GF-D8 (cell line): ENCODE measurements around the gene UBE2QL1.

Experiments
- DNase-seq: peaks from one replicate; lab custom pipeline; 2025; lab: John Stamatoyannopoulos, UW

Gene UBE2QL1

DNA sequence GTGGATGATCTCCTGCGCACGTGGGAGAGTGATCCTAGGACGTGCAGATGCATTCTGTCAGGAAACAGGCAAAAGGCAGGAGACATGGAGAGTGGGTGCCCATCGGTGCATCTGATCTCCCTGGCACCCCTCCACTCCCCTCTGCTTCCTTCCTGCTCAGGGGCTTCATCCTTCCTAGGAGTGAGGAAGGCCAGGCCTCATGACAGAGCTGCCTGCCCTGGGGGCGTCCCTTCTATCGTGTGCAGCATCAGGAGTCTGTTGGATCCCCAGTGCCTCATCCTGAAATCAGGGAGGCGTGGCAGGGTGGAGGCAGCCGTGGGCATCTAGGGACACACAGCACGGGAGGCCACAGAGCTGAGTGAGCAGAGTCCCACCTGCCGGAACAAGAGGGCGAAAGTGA is 30.1 kb downstream of the UBE2QL1 start:
- no peak for DNase-seq

- DNase-seq: no peak
Observed at GRCh38 chr5:6480133-6481051, 31.7 kb downstream of the UBE2QL1 start.

- no peak for DNase-seq
Observed at GRCh38 chr5:6482735-6483134, 34.1 kb downstream of the UBE2QL1 start.

DNA sequence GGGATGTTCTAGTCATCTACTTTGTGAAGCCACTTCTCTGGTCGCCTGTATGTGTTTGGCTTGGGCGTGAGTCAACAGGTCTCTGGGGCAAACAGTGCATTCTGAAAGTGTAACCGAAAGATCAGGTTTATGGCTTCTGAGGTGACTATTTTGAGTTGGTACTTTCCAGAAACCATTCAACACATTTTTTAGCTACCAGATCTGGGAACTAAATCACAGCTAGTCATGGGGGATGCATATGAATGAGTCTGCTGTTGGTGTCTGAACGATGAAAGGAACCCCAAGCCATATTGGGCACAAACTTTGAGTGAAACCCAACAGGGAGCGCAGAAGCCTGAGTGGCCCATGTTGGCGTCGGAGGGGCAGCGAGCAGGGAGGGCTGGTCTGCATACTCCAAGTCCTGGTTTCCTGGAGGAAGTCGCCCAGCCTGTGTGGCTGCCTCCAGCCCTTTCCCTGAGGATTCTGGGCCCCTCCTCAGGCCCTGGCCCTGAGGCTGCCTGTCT is 35.3 kb downstream of the UBE2QL1 start:
- DNase-seq: no peak

GRCh38 chr5:6484446-6484845 is 35.8 kb downstream of the UBE2QL1 start:
- no peak for DNase-seq

DNA sequence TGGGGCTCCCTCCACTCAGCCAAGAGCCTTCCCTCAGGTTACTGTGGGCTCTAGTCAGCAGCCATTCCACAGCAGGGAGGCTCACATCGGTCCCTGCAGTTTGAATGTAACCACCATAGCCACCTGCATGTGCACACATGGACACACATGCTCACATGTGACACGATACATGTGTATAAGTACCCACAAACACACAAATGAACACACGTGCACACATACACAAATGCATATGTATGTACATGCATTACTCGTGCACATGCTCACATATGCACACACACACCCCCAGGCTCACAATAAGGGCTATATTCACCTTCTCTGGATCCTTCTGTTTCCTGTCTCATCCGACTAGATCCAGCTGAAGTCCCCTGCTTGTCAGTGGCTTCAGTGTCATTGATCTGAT is 36.2 kb downstream of the UBE2QL1 start:
- DNase-seq: no peak

GRCh38 chr5:6485441-6485840 is 36.8 kb downstream of the UBE2QL1 start:
- DNase-seq: no peak

GRCh38 chr5:6486074-6486473 is 37.4 kb downstream of the UBE2QL1 start:
- DNase-seq: no peak

DNA sequence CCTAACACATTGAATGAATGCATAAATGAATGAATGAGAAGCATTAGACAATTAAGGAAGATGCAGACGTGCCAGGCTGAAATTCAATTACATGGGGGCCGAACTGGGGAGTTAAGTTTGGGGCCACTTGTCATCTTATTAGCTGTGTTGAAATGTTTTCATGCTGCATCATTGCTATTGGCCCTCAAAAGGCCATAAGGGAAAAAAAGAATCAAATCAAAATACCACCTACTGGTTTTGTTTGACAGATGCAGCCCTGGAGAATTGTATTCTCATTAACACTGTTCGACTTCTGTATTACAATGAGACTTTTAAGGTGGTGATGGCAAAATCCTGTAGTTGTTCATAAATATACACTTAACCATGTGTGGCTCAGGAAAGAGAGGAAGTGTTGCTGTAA is 38.4 kb downstream of the UBE2QL1 start:
- no peak for DNase-seq

DNA sequence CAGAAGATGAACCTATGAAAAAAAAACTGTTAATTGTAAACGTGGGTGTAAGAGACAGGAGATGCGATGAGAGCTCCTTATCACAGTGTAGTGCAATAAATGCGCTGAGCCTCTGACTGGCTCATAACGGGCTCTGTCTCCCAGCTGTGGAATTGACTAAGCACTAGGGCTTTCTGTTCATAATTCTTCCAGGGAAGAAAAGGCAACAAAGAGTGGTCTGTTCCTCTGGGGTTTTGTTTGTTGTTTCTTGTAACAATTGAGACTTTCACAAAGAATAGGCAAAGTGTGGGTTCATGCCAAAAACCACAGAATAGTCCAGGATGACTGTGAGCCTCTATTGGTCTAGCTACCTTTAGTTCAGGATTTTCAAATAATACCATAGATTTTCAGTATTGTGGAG is 39.4 kb downstream of the UBE2QL1 start:
- no peak for DNase-seq

DNA sequence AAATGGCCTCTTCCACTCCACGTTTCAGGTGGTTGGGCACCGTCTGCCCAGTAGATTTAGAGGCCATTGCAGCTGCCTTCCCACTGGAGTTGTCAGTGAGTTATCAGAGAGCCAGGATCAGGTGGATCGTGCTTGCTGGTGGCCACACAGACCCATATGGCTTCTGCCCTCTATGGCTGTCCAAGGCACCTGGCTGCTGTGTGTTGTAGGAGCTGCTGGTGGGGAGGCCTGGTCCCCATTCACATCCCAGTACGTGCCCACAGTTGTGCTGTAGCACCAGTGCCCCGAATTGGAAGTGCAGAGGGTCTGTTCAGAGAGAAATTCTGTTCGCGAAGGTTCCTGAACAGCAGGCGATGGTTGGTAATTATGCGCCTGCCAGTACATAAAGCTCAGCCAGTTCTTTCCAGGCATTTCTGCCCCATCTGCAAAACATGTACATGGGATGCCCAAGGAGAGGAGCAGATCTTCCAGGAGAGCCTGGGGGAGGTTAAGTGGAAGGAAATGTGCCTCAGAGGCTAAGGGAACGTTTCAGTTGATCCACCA is 41.1 kb downstream of the UBE2QL1 start:
- no peak for DNase-seq

DNA sequence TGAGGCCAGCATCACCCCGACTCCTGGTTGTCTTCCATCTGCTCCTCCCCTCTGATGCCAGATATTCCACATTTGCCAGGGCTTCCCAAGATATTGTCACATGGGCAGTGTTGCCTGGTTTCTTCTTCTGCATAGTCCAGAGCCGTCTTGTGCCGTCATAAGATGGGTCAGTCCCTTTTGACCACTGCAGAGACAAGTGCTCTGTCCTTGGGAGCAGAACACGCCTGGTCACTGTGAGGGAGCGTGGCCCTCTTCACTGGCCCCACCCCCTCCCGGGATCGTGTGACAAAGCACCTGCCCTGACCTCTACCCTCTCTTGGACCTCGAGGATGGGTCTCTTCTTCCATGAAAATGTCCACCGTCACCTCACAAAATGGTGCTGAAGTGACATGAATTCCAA is 41.6 kb downstream of the UBE2QL1 start:
- DNase-seq: no peak

- DNase-seq: no peak
Observed at GRCh38 chr5:6490693-6491092, 42.0 kb downstream of the UBE2QL1 start.

- DNase-seq: no peak
Observed at GRCh38 chr5:6491196-6491918, 42.7 kb downstream of the UBE2QL1 start.

DNA sequence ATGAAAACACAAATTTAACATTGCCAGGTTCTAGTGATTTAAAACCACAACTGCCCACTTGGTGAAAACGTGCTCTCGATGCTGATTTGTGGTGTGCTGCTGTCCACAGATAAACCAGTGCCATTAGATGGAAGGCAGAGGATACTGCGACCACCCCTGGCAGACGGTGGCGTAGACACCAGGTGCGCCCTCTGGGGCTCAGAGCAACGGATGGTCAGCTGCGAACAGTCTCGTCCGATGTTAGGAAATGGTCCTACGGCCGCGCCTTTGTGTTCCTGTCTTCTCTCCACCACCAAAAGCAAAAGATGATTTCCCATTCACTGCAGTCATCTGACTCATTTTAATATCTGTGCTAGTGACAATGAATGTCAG is 43.2 kb downstream of the UBE2QL1 start:
- no peak for DNase-seq

DNA sequence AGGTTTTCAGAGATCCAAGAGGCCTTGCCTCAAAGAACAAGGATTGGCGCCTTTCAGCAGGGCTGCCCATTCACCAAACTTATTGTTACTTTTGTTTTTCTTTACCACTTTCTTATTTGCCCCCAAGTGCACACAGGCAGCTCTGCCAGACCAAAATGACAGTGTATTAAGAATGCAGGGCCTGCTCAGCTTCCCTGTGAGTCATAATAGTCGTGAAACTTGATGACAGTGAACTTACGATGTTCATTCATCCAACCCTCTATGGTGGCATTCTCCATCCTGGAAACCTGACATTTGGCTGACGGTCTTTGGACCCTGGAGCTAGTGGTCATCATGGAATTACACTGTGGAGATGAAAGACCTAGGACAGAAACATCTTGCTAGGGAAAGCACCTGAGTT is 44.3 kb downstream of the UBE2QL1 start:
- DNase-seq: no peak

GRCh38 chr5:6493681-6494454 is 45.2 kb downstream of the UBE2QL1 start:
- no peak for DNase-seq

GRCh38 chr5:6494939-6495338 is 46.3 kb downstream of the UBE2QL1 start:
- DNase-seq: no peak

DNA sequence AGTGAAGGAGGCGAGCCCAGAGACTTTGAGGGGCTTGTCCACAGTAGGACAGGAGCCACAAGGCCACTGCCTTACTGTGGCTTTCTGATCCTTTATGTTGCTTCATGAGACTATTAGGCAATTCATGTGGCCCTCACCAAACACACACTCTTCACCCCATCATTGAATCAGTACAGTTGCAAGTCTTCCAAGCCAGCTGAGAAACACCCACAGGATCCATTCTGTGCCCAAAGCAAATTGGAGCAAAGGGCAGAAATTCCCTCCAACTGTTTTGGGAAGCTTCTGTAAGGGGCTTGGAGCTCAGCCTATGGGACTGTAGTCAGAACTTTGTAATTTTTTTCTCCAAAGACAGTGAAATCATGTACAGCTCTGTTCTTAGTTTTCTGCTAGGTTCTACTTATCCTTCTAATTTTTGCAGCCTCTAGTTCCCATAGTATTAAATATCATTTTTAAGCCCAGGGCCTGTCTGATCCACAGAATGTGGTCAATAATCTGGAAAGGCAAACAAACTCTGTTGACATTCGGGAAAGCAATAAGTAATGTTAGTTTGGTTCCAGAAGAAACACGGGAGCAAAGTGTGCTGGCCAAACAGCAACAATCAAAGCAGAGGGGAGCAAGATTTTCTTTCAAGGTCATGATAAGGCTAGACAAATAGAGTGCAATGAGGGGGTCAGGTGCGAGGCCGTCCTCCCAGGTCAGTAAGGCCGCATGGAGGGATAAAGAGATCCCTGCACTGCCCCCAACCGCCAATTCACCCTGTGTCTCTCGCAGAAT is 47.0 kb downstream of the UBE2QL1 start:
- no peak for DNase-seq

- DNase-seq: no peak
Observed at GRCh38 chr5:6496207-6496584, 47.5 kb downstream of the UBE2QL1 start.

DNA sequence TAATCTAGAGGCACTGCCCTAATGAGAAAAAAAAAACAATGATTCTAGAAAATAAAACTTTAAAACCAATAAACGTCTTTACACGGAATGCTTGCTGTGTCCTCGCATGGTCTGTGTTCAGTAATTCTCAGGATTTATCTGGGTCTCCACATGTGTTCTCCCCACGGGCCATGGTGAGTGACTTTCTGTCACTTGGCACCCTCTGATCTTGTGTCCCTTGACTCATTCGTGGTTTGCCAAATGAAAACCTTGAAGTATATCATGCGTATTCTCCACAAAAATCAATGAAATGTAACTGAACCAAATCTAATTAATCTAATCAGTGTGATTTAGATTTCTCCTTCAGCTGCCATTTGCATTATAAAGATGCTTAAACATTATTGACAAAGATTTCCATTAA is 48.0 kb downstream of the UBE2QL1 start:
- DNase-seq: no peak
